OCI-LY7 (cell line): ENCODE data around the gene AFG3L2. TPM values are rescaled to one million over a fixed set of nuclear protein-coding genes. Genes with fewer than 3 reads are reported as not detected.
A peak's percentile ranks its signal among the peaks of the same experiment; 100 is the strongest.
"Not testable (repeated sequence)": the region's sequence is repeated elsewhere in the genome, so short reads cannot be mapped to it uniquely, and the experiment has no call there.

Experiments
- BruUV-seq: library from RNA; stranded (reverse); fragments of 400-500 nt; replicated peaks from 2 replicates; lab custom pipeline; 2021; lab: Mats Ljungman, UMichigan
- CTCF ChIA-PET: fragments of 300-600 bp; sonication (Branson Sonifier 250); formaldehyde crosslinking; loops from one replicate; lab custom pipeline; 2022; ENCODE audit warnings: antibody characterized with exemption; ENCODE audit not compliant: unreplicated experiment; lab: Charles Lee
- POLR2A ChIA-PET: fragments of 300-600 bp; sonication (Branson Sonifier 250); formaldehyde crosslinking; loops from one replicate; lab custom pipeline; 2022; ENCODE audit warnings: antibody characterized with exemption; lab: Charles Lee
- DNase-seq: peaks from one replicate; pipeline ENCODE4 v3.0.0-alpha.2; 2015; ENCODE audit warnings: low spot score
- H2AFZ ChIP-seq: fragments of 200-600 bp; sonication (generic), shearing (Covaris generic); 2 replicates; pipeline ENCODE4 v1.6.1; 2014; ENCODE audit warnings: mild to moderate bottlenecking, antibody characterized with exemption, low read length, moderate library complexity
- H3K27ac ChIP-seq: fragments of 200-600 bp; sonication (generic); 2 replicates; pipeline ENCODE4 v1.5.1; 2014; ENCODE audit warnings: mixed run types, low read depth, mild to moderate bottlenecking, moderate library complexity, low read length, inconsistent platforms; ENCODE audit not compliant: poor library complexity, severe bottlenecking
- H3K36me3 ChIP-seq: fragments of 200-600 bp; sonication (generic); 2 replicates; pipeline ENCODE4 v1.6.1; 2014; ENCODE audit warnings: mild to moderate bottlenecking, antibody characterized with exemption, low read length, moderate library complexity, mixed read lengths; ENCODE audit not compliant: insufficient read depth
- H3K4me1 ChIP-seq: fragments of 200-600 bp; sonication (generic); 2 replicates; pipeline ENCODE4 v1.5.1; 2014; ENCODE audit warnings: mild to moderate bottlenecking, low read length; ENCODE audit not compliant: insufficient read depth, poor library complexity, severe bottlenecking
- H3K4me2 ChIP-seq: fragments of 200-600 bp; sonication (generic); 2 replicates; pipeline ENCODE4 v1.6.1; 2014; ENCODE audit warnings: mild to moderate bottlenecking, low read length
- H3K4me3 ChIP-seq: fragments of 200-600 bp; sonication (generic); 2 replicates; pipeline ENCODE4 v1.5.1; 2014; ENCODE audit warnings: mild to moderate bottlenecking, low read depth, low read length; ENCODE audit not compliant: poor library complexity, severe bottlenecking
- H3K79me2 ChIP-seq: fragments of 200-600 bp; sonication (generic); 2 replicates; pipeline ENCODE4 v1.6.1; 2016; ENCODE audit warnings: low read depth, mild to moderate bottlenecking, low read length, moderate library complexity, mixed read lengths; ENCODE audit not compliant: insufficient read depth
- H3K9me2 ChIP-seq: fragments of 200-600 bp; sonication (generic); 2 replicates; pipeline ENCODE4 v1.6.1; 2016; ENCODE audit warnings: mild to moderate bottlenecking, low read length, mixed read lengths; ENCODE audit not compliant: insufficient read depth
- H3K9me3 ChIP-seq: fragments of 200-600 bp; sonication (generic); 2 replicates; pipeline ENCODE4 v1.6.1; 2014; ENCODE audit warnings: mild to moderate bottlenecking, mixed run types, low read length, mixed read lengths
- H4K20me1 ChIP-seq: fragments of 200-600 bp; sonication (generic); 2 replicates; pipeline ENCODE4 v1.6.1; 2014; ENCODE audit warnings: mild to moderate bottlenecking, antibody characterized with exemption, low read length, moderate library complexity, mixed read lengths; ENCODE audit not compliant: insufficient read depth
- EZH2phosphoT487 ChIP-seq: fragments of 200-600 bp; sonication (generic); IDR thresholded peaks from 2 replicates; pipeline ENCODE4 v1.6.1; 2018; ENCODE audit warnings: low read depth, borderline replicate concordance, mild to moderate bottlenecking, mixed run types, antibody characterized with exemption, low read length, moderate library complexity, mixed read lengths
- intact Hi-C: fragments of 100-400 bp; cut with micrococcal nuclease; formaldehyde crosslinking; loops from one replicate; pipeline ENCODE4 v1.10.0; 2022; ENCODE audit not compliant: unreplicated experiment
- total RNA-seq, 2 experiments: library from RNA; depleted of rRNA in 1 of 2; stranded (reverse); fragments of >200 nt in 1 of 2; shearing (Covaris generic) in 1 of 2; gene quantifications; 2 replicates each; pipeline ENCODE4 v1.2.3, GENCODE V29; 2014 to 2022
- TF ChIP-seq, protein P1 (sequence below): fragments of 200-600 bp; sonication (generic); conservative IDR thresholded peaks from 2 replicates; pipeline ENCODE4 v1.5.1; 2014; ENCODE audit warnings: mild to moderate bottlenecking, antibody characterized with exemption, low read length, moderate library complexity, mixed read lengths

Gene AFG3L2
- total RNA-seq, 2 experiments from 2014 or later = 44.8 to 72.7 TPM

DNA sequence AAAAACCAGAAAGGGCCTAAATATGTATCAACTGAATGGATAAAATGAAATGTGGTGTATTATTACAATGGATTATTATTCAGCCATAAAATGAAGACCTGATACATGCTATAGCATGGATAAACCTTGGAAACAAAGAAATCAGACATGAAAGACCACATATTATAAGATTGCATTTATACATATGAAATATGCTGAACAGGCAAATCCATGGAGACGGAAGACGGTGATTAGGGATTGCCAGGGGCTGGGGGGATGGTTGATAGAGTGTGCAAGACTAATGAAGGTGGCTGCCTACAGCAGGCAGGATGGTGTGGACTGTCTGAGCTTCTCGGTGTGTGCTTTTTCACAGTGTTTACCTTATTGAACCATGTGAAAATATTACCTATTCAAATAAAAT is 11.4 kb upstream of the AFG3L2 start:
- Histone ChIP-seq H3K4me2 (no peak overlapping the region), H3K79me2 (no peaks in the 10 kb centered on the region), H4K20me1 (no peaks in the 10 kb centered on the region), H3K36me3 (no peaks in the 10 kb centered on the region), H2AFZ (no peak overlapping the region), H3K4me1 (no peaks in the 10 kb centered on the region), H3K4me3 (no peak overlapping the region), H3K9me2 (no peaks in the 10 kb centered on the region), H3K9me3 (no peaks in the 10 kb centered on the region), H3K27ac (no peak overlapping the region)
- TF ChIP-seq EZH2phosphoT487 = no peak
- TF ChIP-seq, protein P1, sequence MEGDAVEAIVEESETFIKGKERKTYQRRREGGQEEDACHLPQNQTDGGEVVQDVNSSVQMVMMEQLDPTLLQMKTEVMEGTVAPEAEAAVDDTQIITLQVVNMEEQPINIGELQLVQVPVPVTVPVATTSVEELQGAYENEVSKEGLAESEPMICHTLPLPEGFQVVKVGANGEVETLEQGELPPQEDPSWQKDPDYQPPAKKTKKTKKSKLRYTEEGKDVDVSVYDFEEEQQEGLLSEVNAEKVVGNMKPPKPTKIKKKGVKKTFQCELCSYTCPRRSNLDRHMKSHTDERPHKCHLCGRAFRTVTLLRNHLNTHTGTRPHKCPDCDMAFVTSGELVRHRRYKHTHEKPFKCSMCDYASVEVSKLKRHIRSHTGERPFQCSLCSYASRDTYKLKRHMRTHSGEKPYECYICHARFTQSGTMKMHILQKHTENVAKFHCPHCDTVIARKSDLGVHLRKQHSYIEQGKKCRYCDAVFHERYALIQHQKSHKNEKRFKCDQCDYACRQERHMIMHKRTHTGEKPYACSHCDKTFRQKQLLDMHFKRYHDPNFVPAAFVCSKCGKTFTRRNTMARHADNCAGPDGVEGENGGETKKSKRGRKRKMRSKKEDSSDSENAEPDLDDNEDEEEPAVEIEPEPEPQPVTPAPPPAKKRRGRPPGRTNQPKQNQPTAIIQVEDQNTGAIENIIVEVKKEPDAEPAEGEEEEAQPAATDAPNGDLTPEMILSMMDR = no peak
- no peak for DNase-seq
- POLR2A ChIA-PET = no interaction called here
- CTCF ChIA-PET = no interaction called here
- no TSS peak for BruUV-seq
- intact Hi-C loops = no loop called here

DNA sequence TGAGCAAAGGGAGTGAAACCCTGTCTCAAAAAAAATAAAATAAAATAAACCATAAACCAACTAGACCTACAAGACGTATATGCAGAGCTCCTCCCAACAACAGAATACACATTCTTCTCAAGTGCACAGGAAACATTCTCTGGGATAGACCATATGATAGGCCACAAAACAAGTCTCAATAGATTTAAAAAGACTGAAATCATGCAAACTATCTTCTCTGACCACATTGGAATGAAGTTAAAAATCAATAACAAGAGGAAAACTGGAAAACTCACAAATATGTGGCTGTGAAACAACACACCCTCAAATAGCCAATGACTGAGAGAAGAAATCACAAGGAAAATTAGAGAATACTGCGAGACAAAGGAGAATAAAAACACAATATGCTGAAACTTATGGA is 7.2 kb upstream of the AFG3L2 start:
- H2AFZ ChIP-seq = no peak overlapping the region
- no peaks in the 10 kb centered on the region for H3K79me2 ChIP-seq
- H3K4me3 ChIP-seq = no peak overlapping the region
- DNase-seq = no peak
- ChIA-PET CTCF (no interaction called here), POLR2A (interaction anchor here (0.5 to 1.3 kb wide), 5 partner anchors 10 to 340 kb away, joined by 3 to 5 read pairs (median 3); no protein-coding TSS in a partner anchor)
- no peaks in the 10 kb centered on the region for H3K4me1 ChIP-seq
- intact Hi-C loops = no loop called here
- no peak overlapping the region for H3K27ac ChIP-seq
- H3K36me3 ChIP-seq = no peaks in the 10 kb centered on the region
- no peak overlapping the region for H3K4me2 ChIP-seq
- TF ChIP-seq, protein P1 = no peak
- no peak for TF ChIP-seq EZH2phosphoT487
- no peaks in the 10 kb centered on the region for H3K9me2 ChIP-seq
- BruUV-seq = no TSS peak
- H4K20me1 ChIP-seq = no peaks in the 10 kb centered on the region
- H3K9me3 ChIP-seq = no peaks in the 10 kb centered on the region

DNA sequence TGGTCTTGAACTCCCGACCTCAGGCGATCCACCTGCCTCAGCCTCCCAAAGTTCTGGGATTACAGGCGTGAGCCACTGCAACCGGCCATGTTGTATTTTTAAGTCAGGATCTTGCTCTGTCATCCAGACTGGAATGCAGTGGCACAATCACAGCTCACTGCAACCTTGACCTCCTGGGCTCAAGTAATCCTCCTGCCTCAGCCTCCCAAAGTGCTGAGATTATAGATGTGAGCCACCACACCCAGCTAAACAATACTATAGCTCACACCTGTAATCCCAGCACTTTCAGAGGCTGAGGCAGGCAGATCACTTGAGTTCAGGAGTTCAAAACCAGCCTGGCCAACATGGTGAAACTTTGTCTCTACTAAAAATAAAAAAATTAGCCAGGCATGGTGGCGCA is 6.7 kb upstream of the AFG3L2 start:
- intact Hi-C loops, BruUV-seq, H2AFZ ChIP-seq, H3K4me2 ChIP-seq, H3K4me3 ChIP-seq, H4K20me1 ChIP-seq, DNase-seq, H3K9me3 ChIP-seq, H3K9me2 ChIP-seq, H3K27ac ChIP-seq, H3K4me1 ChIP-seq, CTCF ChIA-PET, H3K36me3 ChIP-seq, H3K79me2 ChIP-seq: not testable (repeated sequence)
- POLR2A ChIA-PET = interaction anchor here (0.7 to 1.3 kb wide), 3 partner anchors 9 to 286 kb away, joined by 3 to 6 read pairs (median 5); no protein-coding TSS in a partner anchor

DNA sequence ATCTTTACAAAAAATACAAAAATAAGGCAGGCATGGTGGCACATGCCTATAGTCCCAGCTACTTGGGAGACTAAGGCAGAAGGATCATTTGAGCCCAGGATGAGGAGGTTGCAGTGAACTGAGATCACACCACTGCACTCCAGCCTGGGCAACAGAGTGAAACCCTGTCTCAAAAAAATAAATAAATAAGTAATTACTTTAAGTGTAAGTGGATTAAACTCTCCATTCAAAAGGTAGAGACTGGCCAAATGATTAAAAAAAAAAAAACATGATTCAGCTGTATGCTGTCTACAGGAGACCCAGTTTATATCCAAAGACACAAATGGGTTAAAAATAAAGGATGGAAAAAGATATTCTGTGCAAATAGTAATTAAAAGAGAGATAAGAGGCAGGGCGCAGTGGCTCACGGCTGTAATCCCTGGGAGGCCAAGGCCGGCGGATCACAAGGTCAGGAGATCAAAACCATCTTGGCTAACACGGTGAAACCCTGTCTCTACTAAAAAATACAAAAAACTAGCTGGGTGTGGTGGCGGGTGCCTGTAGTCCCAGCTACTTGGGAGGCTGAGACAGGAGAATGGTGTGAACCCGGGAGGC is 5.3 kb upstream of the AFG3L2 start:
- intact Hi-C loops, DNase-seq, H3K4me1 ChIP-seq, CTCF ChIA-PET, H3K27ac ChIP-seq, H3K4me2 ChIP-seq, POLR2A ChIA-PET, H3K9me2 ChIP-seq, BruUV-seq, H3K9me3 ChIP-seq, H3K79me2 ChIP-seq, H4K20me1 ChIP-seq, H2AFZ ChIP-seq, H3K36me3 ChIP-seq, H3K4me3 ChIP-seq: not testable (repeated sequence)

DNA sequence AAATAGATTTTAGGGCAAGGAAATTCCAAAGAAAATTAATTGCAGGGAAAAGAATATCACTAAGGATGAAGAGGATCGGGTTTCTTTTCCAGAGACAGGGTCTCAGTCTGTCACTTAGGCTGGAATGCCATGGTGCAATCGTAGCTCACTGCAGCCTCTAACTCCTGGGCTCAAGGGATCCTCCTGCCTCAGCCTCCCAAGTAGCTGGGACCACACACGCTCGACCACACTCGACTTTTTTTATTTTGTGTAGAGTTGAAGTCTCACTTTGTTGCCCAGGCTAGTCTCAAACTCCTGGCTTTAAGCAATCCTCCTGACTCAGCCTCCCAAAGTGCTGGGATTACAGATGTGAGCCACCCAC is 1.2 kb upstream of the AFG3L2 start:
- Histone ChIP-seq H3K4me3 (peak overlapping the region; percentile 71), H3K79me2 (peaks cover 34% of the 10 kb centered on the region), H3K4me2 (peak overlapping the region; percentile 86), H3K4me1 (peaks cover 16% of the 10 kb centered on the region), H3K36me3 (peaks cover 15% of the 10 kb centered on the region), H2AFZ (peak overlapping the region; percentile 63; the same call in 1 of the 2 replicates), H4K20me1 (peaks cover 11% of the 10 kb centered on the region)
- H3K9me2 ChIP-seq, H3K9me3 ChIP-seq, BruUV-seq, H3K27ac ChIP-seq, DNase-seq, CTCF ChIA-PET: not testable (repeated sequence)
- POLR2A ChIA-PET = interaction anchor here (1.5 to 1.7 kb wide), 2 partner anchors 12 to 43 kb away, joined by 3 to 9 read pairs; no protein-coding TSS in a partner anchor
- intact Hi-C loops = loop anchor here (5.0 kb wide), 3 partner anchors 61 to 504 kb away; partner anchors contain the start of gene PTPN2
